Measurements from ENCODE around the gene ARSB. TPM values are rescaled to one million over a fixed set of nuclear protein-coding genes. Genes with fewer than 3 reads are reported as not detected.

ARSB gene
- total RNA-seq, 1 donor from 2014 or later: 30.2 TPM

- Histone ChIP-seq H3K4me2 (ENCODE audit: low read length) (no peak overlapping the region), H3K27ac (ENCODE audit: low read depth, low read length) (no peak overlapping the region), H3K36me3 (ENCODE audit: insufficient read depth, low read length) (no peaks in the 10 kb centered on the region), H2AFZ (ENCODE audit: low read depth, low read length) (no peak overlapping the region), H3K4me3 (ENCODE audit: insufficient read depth, low read depth, low read length) (no peak overlapping the region), H3K79me2 (ENCODE audit: insufficient read depth, low read length) (no peaks in the 10 kb centered on the region), H3K4me1 (ENCODE audit: insufficient read depth, low read length) (peaks cover 21% of the 10 kb centered on the region), H4K20me1 (ENCODE audit: insufficient read depth, low read length) (no peaks in the 10 kb centered on the region), H3K9ac (ENCODE audit: low read length) (no peak overlapping the region), H3K9me3 (ENCODE audit: insufficient read depth, low read depth, low read length) (no peaks in the 10 kb centered on the region), H3K27me3 (ENCODE audit: insufficient read depth, low read length) (no peaks in the 10 kb centered on the region)
- H3K9me3 Mint-ChIP-seq (ENCODE audit: unreplicated experiment): no peaks in the 10 kb centered on the region
- DNase-seq (ENCODE audit: low read depth) (no peak), FAIRE-seq (no peak)
- H3K4me1 Mint-ChIP-seq (ENCODE audit: low read depth, unreplicated experiment): peaks cover 33% of the 10 kb centered on the region
- no peak overlapping the region for H3K27ac Mint-ChIP-seq (ENCODE audit: unreplicated experiment)
- peaks cover 3% of the 10 kb centered on the region for H3K36me3 Mint-ChIP-seq (ENCODE audit: low read depth, unreplicated experiment)
- no peak for TF ChIP-seq EZH2 (IDR thresholded peaks at IDR 0.05; ENCODE audit: insufficient read depth, low read length)
- no peak for TF ChIP-seq CTCF (IDR thresholded peaks at IDR 0.05; ENCODE audit: insufficient read depth, low read depth, low read length)
- no peaks in the 10 kb centered on the region for H3K27me3 Mint-ChIP-seq (ENCODE audit: low read depth, unreplicated experiment)
- peak overlapping the region; percentile 27 for H3K4me3 Mint-ChIP-seq (ENCODE audit: unreplicated experiment)
Observed at GRCh38 chr5:78810098-78810920, 174.8 kb downstream of the ARSB start.

GRCh38 chr5:78809444-78809843, 175.7 kb downstream of the ARSB start:
- H3K4me2 ChIP-seq (ENCODE audit: low read length): no peak overlapping the region
- Mint-ChIP-seq H3K4me1 (ENCODE audit: low read depth, unreplicated experiment) (peaks cover 30% of the 10 kb centered on the region), H3K27me3 (ENCODE audit: low read depth, unreplicated experiment) (no peaks in the 10 kb centered on the region), H3K36me3 (ENCODE audit: low read depth, unreplicated experiment) (peaks cover 3% of the 10 kb centered on the region), H3K27ac (ENCODE audit: unreplicated experiment) (no peak overlapping the region), H3K9me3 (ENCODE audit: unreplicated experiment) (no peaks in the 10 kb centered on the region), H3K4me3 (ENCODE audit: unreplicated experiment) (no peak overlapping the region)
- H2AFZ ChIP-seq (ENCODE audit: low read depth, low read length): no peak overlapping the region
- H3K27ac ChIP-seq (ENCODE audit: low read depth, low read length): no peak overlapping the region
- H3K9me3 ChIP-seq (ENCODE audit: insufficient read depth, low read depth, low read length): no peaks in the 10 kb centered on the region
- no peaks in the 10 kb centered on the region for H4K20me1 ChIP-seq (ENCODE audit: insufficient read depth, low read length)
- no peak overlapping the region for H3K9ac ChIP-seq (ENCODE audit: low read length)
- no peaks in the 10 kb centered on the region for H3K79me2 ChIP-seq (ENCODE audit: insufficient read depth, low read length)
- TF ChIP-seq EZH2 (IDR thresholded peaks at IDR 0.05; ENCODE audit: insufficient read depth, low read length): no peak
- TF ChIP-seq CTCF (IDR thresholded peaks at IDR 0.05; ENCODE audit: insufficient read depth, low read depth, low read length): no peak
- H3K36me3 ChIP-seq (ENCODE audit: insufficient read depth, low read length): no peaks in the 10 kb centered on the region
- H3K4me1 ChIP-seq (ENCODE audit: insufficient read depth, low read length): peaks cover 21% of the 10 kb centered on the region
- DNase-seq (ENCODE audit: low read depth) (no peak), FAIRE-seq (no peak)
- no peak overlapping the region for H3K4me3 ChIP-seq (ENCODE audit: insufficient read depth, low read depth, low read length)
- H3K27me3 ChIP-seq (ENCODE audit: insufficient read depth, low read length): no peaks in the 10 kb centered on the region

GRCh38 chr5:78808818-78809217, 176.3 kb downstream of the ARSB start:
- Histone ChIP-seq H3K36me3 (ENCODE audit: insufficient read depth, low read length) (no peaks in the 10 kb centered on the region), H3K4me1 (ENCODE audit: insufficient read depth, low read length) (peaks cover 21% of the 10 kb centered on the region), H3K4me3 (ENCODE audit: insufficient read depth, low read depth, low read length) (no peak overlapping the region), H4K20me1 (ENCODE audit: insufficient read depth, low read length) (no peaks in the 10 kb centered on the region), H2AFZ (ENCODE audit: low read depth, low read length) (no peak overlapping the region), H3K9ac (ENCODE audit: low read length) (no peak overlapping the region), H3K79me2 (ENCODE audit: insufficient read depth, low read length) (no peaks in the 10 kb centered on the region), H3K4me2 (ENCODE audit: low read length) (no peak overlapping the region), H3K9me3 (ENCODE audit: insufficient read depth, low read depth, low read length) (no peaks in the 10 kb centered on the region), H3K27me3 (ENCODE audit: insufficient read depth, low read length) (no peaks in the 10 kb centered on the region), H3K27ac (ENCODE audit: low read depth, low read length) (no peak overlapping the region)
- H3K4me3 Mint-ChIP-seq (ENCODE audit: unreplicated experiment): no peak overlapping the region
- H3K27ac Mint-ChIP-seq (ENCODE audit: unreplicated experiment): no peak overlapping the region
- no peak for TF ChIP-seq EZH2 (IDR thresholded peaks at IDR 0.05; ENCODE audit: insufficient read depth, low read length)
- TF ChIP-seq CTCF (IDR thresholded peaks at IDR 0.05; ENCODE audit: insufficient read depth, low read depth, low read length): no peak
- no peaks in the 10 kb centered on the region for H3K27me3 Mint-ChIP-seq (ENCODE audit: low read depth, unreplicated experiment)
- no peak for DNase-seq (ENCODE audit: low read depth)
- H3K36me3 Mint-ChIP-seq (ENCODE audit: low read depth, unreplicated experiment): peaks cover 3% of the 10 kb centered on the region
- no peak for FAIRE-seq
- peaks cover 26% of the 10 kb centered on the region for H3K4me1 Mint-ChIP-seq (ENCODE audit: low read depth, unreplicated experiment)
- H3K9me3 Mint-ChIP-seq (ENCODE audit: unreplicated experiment): no peaks in the 10 kb centered on the region

Measured in astrocyte (in vitro differentiated cells and primary cell).